GM23338 (cell line): Measurements from ENCODE around the gene OR4S1. TPM values are rescaled to one million over a fixed set of nuclear protein-coding genes. Genes with fewer than 3 reads are reported as not detected.

Experiments used
- ATAC-seq: fragments of 200-7000 bp; cut with Tn5 transposase; 3 replicates; pipeline ENCODE4 v1.9.1; 2020
- DNase-seq: peaks from one replicate; pipeline ENCODE4 v3.0.0-alpha.2; 2015; ENCODE audit warnings: low spot score
- H2AFZ ChIP-seq: fragments of 200-600 bp; sonication (generic); 2 replicates; pipeline ENCODE4 v1.8.0; 2016; ENCODE audit warnings: antibody characterized with exemption, mild to moderate bottlenecking, moderate library complexity
- H3F3A ChIP-seq: fragments of 200-600 bp; sonication (generic); replicated peaks from 2 replicates; pipeline ENCODE4 v1.8.0; 2017; ENCODE audit warnings: antibody characterized with exemption, mixed run types, low read depth
- H3K27ac ChIP-seq: fragments of 200-600 bp; sonication (generic); 2 replicates; pipeline ENCODE4 v1.6.1; 2016; ENCODE audit warnings: low read depth
- H3K27me3 ChIP-seq: fragments of 200-600 bp; sonication (generic); 2 replicates; pipeline ENCODE4 v1.8.0; 2016; ENCODE audit warnings: mild to moderate bottlenecking, mixed run types, moderate library complexity; ENCODE audit not compliant: insufficient read depth
- H3K36me3 ChIP-seq: fragments of 200-600 bp; sonication (generic); 2 replicates; pipeline ENCODE4 v1.8.0; 2016; ENCODE audit warnings: mild to moderate bottlenecking; ENCODE audit not compliant: insufficient read depth
- H3K4me1 ChIP-seq: fragments of 200-600 bp; sonication (generic); 2 replicates; pipeline ENCODE4 v1.8.0; 2016; ENCODE audit warnings: mild to moderate bottlenecking, moderate library complexity; ENCODE audit not compliant: insufficient read depth
- H3K4me2 ChIP-seq: fragments of 200-600 bp; sonication (generic); 2 replicates; pipeline ENCODE4 v1.7.1; 2017; ENCODE audit warnings: mixed run types
- H3K4me3 ChIP-seq: fragments of 200-600 bp; sonication (generic); 2 replicates; pipeline ENCODE4 v1.6.1; 2016; ENCODE audit warnings: mixed run types
- H3K79me2 ChIP-seq: fragments of 200-600 bp; sonication (generic); replicated peaks from 2 replicates; pipeline ENCODE4 v1.8.0; 2017; ENCODE audit warnings: mild to moderate bottlenecking; ENCODE audit not compliant: insufficient read depth
- H3K9me2 ChIP-seq: fragments of 200-600 bp; sonication (generic); 2 replicates; pipeline ENCODE4 v1.8.0; 2017; ENCODE audit not compliant: insufficient read depth
- H4K20me1 ChIP-seq: fragments of 200-600 bp; sonication (generic); replicated peaks from 2 replicates; pipeline ENCODE4 v1.8.0; 2017; ENCODE audit warnings: mild to moderate bottlenecking; ENCODE audit not compliant: insufficient read depth
- H3K27ac Mint-ChIP-seq: 2 replicates; pipeline ENCODE4 v1.8.0; 2020; ENCODE audit warnings: inconsistent platforms, mild to moderate bottlenecking, moderate library complexity, mixed read lengths
- H3K27me3 Mint-ChIP-seq: 3 replicates; pipeline ENCODE4 v1.8.0; 2022; ENCODE audit warnings: low read depth, mild to moderate bottlenecking, moderate library complexity, mixed read lengths, inconsistent platforms; ENCODE audit not compliant: insufficient read depth, poor library complexity
- H3K36me3 Mint-ChIP-seq: 3 replicates; pipeline ENCODE4 v1.8.0; 2021; ENCODE audit warnings: low read depth, mild to moderate bottlenecking, inconsistent platforms, moderate library complexity, mixed read lengths
- H3K4me1 Mint-ChIP-seq: 3 replicates; pipeline ENCODE4 v1.8.0; 2020; ENCODE audit warnings: mild to moderate bottlenecking, inconsistent platforms, mixed read lengths
- H3K4me3 Mint-ChIP-seq: 3 replicates; pipeline ENCODE4 v1.8.0; 2021; ENCODE audit warnings: moderate library complexity, mild to moderate bottlenecking, inconsistent platforms, mixed read lengths
- H3K9me3 Mint-ChIP-seq: 3 replicates; pipeline ENCODE4 v1.8.0; 2020; ENCODE audit warnings: moderate library complexity, mild to moderate bottlenecking, inconsistent platforms, mixed read lengths
- EZH2 ChIP-seq: fragments of 200-600 bp; sonication (generic); IDR thresholded peaks from one replicate; pipeline ENCODE4 v1.8.0; 2017; ENCODE audit warnings: antibody characterized with exemption, mild to moderate bottlenecking, low read depth; ENCODE audit not compliant: unreplicated experiment
- JUNB ChIP-seq: IDR thresholded peaks from one replicate; pipeline ENCODE4 v1.6.1; 2016; ENCODE audit warnings: antibody characterized with exemption; ENCODE audit not compliant: unreplicated experiment
- POLR2AphosphoS5 ChIP-seq: IDR thresholded peaks from 2 replicates; pipeline ENCODE4 v1.6.1; 2016; ENCODE audit warnings: antibody characterized with exemption, low read depth
- ZNF114 ChIP-seq: fragments of 250-450 bp; sonication (Bioruptor Pico); IDR thresholded peaks from 2 replicates; pipeline ENCODE4 v1.5.0; 2020; ENCODE audit warnings: mild to moderate bottlenecking, moderate library complexity
- ZNF462 ChIP-seq: fragments of 250-450 bp; sonication (Bioruptor Pico); IDR thresholded peaks from 2 replicates; pipeline ENCODE4 v1.5.0; 2020; ENCODE audit warnings: mild to moderate bottlenecking, moderate library complexity
- polyA plus RNA-seq: library from polyadenylated mRNA; unstranded; fragments of >200 nt; fragmentation: Nextera tagmentation; extraction: Ambion mirVana; gene quantifications from 2 replicates; pipeline ENCODE4 v1.2.1, GENCODE V29; 2016
- total RNA-seq: library from RNA; depleted of rRNA; stranded (reverse); fragments of >200 nt; shearing (Covaris generic); gene quantifications from 2 replicates; pipeline ENCODE4 v1.2.3, GENCODE V29; 2014
- TF ChIP-seq, protein P1 (sequence below): IDR thresholded peaks from 2 replicates; pipeline ENCODE4 v1.6.1; 2016; ENCODE audit warnings: antibody characterized with exemption

The OR4S1 gene
- total and polyA plus RNA-seq, 2 experiments from 2014 or later, result not detected

DNA sequence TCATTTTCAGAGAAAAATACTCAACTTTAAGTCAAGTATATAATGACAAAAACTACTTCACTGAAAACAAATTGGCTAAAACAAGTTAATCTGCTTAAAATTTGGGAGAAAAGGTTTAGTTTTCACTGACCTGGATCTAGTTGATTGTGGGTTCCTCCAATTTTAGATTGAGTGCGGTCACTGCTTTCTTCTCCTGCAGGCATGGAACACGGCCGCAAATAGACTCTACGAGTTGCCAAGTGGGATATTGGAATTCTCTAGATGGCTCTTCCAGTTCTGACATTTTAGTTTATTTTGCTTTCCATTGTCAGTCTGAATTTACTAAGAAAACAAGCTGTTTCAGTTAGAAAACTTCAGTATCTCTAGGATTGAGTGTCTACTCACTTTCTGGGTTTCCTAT lies 48.0 kb downstream of the OR4S1 start (continued):
- TF ChIP-seq ZNF462 (CRISPR knock-in tag), result no peak
- no peak for TF ChIP-seq EZH2
- TF ChIP-seq, protein P1, sequence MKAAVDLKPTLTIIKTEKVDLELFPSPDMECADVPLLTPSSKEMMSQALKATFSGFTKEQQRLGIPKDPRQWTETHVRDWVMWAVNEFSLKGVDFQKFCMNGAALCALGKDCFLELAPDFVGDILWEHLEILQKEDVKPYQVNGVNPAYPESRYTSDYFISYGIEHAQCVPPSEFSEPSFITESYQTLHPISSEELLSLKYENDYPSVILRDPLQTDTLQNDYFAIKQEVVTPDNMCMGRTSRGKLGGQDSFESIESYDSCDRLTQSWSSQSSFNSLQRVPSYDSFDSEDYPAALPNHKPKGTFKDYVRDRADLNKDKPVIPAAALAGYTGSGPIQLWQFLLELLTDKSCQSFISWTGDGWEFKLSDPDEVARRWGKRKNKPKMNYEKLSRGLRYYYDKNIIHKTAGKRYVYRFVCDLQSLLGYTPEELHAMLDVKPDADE, result no peak
- no peak for TF ChIP-seq ZNF114 (CRISPR knock-in tag)

DNA sequence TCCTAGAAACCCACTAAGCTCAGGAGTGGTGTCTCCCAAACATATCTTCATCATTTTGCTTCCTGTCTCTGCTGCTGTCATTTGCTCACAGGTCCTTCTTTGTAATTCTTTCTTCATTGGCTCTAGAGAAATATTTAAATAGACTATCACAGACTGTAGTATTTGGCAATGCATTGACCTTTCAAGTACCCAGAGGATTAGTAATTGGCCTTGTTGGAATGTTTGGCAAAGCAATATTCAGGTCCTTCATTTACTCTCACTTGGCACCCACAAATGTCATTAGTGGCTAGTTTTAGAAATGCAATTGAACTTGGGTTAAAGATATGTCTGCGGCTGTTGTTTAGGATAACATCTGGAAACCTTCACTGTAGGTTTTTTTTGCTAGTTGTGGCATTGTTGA lies 48.7 kb downstream of the OR4S1 start:
- no peak overlapping the region for H2AFZ ChIP-seq
- no peak overlapping the region for H3K4me2 ChIP-seq
- H3K79me2 ChIP-seq, result no peaks in the 10 kb centered on the region
- H3K27ac Mint-ChIP-seq, result no peak overlapping the region
- no peak for TF ChIP-seq EZH2
- TF ChIP-seq ZNF462 (CRISPR knock-in tag), result no peak
- TF ChIP-seq POLR2AphosphoS5, result no peak
- no peak for TF ChIP-seq JUNB
- TF ChIP-seq, protein P1, result no peak
- H3K27ac ChIP-seq, result no peak overlapping the region
- no peak overlapping the region for H3K4me3 ChIP-seq
- no peak overlapping the region for H3K4me3 Mint-ChIP-seq
- no peak for DNase-seq
- H3K27me3 ChIP-seq, result no peaks in the 10 kb centered on the region
- H4K20me1 ChIP-seq, result no peaks in the 10 kb centered on the region
- no peaks in the 10 kb centered on the region for H3K4me1 ChIP-seq
- no peaks in the 10 kb centered on the region for H3K27me3 Mint-ChIP-seq
- H3K36me3 Mint-ChIP-seq, result peaks cover 16% of the 10 kb centered on the region
- H3F3A ChIP-seq, result no peaks in the 10 kb centered on the region
- no peaks in the 10 kb centered on the region for H3K36me3 ChIP-seq
- peaks cover 94% of the 10 kb centered on the region for H3K9me3 Mint-ChIP-seq
- no peak for ATAC-seq
- no peaks in the 10 kb centered on the region for H3K9me2 ChIP-seq
- no peaks in the 10 kb centered on the region for H3K4me1 Mint-ChIP-seq
